Fibroblast of pulmonary artery (primary cell): ENCODE measurements around the gene FAM124A.

Experiments
- DNase-seq: peaks from one replicate; pipeline ENCODE4 v3.0.0-alpha.2; 2010; ENCODE audit warnings: low read depth
- H3K4me3 ChIP-seq: replicated peaks from 2 replicates; pipeline ENCODE4 v1.5.1; 2011; ENCODE audit warnings: low read depth, mild to moderate bottlenecking, control low read depth, low read length, moderate library complexity
- CTCF ChIP-seq: IDR thresholded peaks from 2 replicates; pipeline ENCODE4 v1.5.1; 2011; ENCODE audit warnings: mild to moderate bottlenecking, control low read depth, low read length, inconsistent platforms; ENCODE audit errors: missing control alignments

The FAM124A gene

DNA sequence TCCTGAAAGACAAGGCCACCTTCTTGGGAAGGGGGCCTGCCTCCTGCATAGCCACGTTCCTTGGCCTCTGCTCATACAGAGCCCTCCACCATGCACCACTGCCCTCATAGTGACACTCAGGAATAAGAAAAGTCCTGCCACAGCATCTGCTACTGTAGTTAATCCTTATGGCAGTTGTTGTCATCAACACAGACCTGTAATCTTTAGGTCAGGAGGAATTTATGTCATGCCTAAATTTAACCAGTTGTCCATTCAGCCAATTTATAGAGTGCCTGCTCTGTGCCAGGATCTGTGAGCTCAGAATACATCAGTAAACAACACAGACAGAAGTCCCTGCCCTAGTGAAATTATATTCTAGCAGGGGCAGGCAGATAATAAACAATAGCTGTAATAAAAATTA is 44.4 kb downstream of the FAM124A start:
- no peak overlapping the region for H3K4me3 ChIP-seq
- DNase-seq, result no peak
- TF ChIP-seq CTCF, result no peak

DNA sequence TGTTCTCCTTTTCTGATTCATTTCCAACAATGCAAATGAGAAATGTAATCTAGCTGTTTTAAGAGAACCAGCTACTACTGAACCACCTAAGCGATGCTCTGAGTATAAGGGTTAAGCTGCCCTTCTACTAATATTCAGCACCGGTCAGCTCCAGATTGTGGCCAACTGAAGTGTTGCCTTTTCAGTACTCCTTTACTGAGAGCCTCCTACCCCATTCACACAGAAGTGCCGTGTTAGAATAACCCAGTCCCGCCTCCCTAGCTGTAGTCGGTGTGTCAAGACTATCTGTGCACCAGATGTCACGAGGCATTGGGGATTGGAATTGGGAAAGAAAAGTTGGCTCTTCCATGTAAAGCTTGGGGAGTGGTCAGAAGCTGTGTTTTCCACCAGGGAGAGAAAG is 45.4 kb downstream of the FAM124A start:
- TF ChIP-seq CTCF, result no peak
- no peak overlapping the region for H3K4me3 ChIP-seq
- DNase-seq, result peak; percentile 10

GRCh38 chr13:51269039-51269438 is 46.8 kb downstream of the FAM124A start:
- TF ChIP-seq CTCF, result no peak
- H3K4me3 ChIP-seq, result no peak overlapping the region

DNA sequence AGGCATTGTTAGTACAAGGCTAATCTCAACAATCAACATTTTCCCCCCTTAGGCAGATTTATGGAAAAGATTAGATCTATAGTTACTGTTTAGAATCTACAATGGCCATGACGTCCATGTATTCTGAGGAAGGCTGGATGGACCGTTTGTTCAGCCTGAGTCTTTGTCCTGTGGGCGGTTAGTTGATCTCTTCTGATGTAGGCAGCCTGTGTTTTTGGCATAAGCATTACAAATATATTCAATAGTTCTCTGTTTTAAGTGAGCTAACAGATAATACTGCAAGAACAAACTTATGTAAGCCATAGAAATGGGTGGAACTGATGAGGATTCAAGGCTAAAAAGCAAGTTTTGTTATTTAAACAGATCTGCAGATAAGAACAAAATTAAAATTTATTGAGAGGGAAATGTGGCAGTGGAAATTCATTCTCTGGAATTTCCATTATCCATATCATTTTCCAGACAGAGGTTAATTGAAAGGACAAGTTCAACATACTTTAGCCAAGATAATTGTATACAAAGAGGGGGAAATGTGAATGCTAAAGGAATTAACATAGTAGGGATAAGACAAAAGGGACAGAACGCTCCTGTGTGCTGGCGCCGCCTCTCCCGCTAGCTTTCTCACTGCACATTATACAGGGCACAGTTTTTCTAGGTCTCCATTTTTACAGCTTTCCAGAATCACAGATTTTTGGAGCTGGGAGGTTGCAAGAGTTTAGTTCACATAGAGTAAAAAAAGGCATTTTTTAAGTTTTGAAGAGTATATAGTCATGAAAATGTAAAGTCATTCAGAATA is 48.6 kb downstream of the FAM124A start:
- H3K4me3 ChIP-seq, result no peak overlapping the region
- DNase-seq, result no peak
- no peak for TF ChIP-seq CTCF

More at GRCh38 chr13:51269039-51269438, 46.8 kb downstream of the FAM124A start:
- peak; percentile 37 for DNase-seq

DNA sequence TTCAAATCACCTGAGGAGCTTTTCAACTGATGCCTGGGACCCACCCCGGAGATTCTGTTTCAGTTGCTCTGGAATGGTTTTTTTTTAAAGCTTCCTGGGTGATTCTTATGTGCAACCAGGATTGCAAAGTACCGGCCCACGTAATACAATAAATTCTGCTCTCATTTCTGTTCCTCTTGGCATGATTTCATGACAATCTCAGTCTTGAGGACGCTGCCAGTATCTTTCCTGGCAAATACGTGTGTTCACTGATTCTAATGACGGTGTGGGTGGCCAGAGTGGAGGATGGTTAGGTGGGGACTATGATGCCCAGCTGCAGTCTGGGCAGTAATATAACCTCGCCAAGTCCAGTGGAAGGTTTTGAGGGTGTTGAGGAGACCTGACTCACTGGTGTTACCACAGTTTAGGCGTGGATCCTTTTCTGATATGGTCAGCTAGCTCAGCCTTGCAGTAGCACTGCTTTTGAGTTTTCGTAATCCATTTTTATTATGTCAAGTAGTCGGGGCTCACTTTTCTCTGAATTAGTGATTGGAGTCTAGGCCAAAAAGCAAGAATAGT is 49.4 kb downstream of the FAM124A start:
- no peak for TF ChIP-seq CTCF
- no peak for DNase-seq

DNA sequence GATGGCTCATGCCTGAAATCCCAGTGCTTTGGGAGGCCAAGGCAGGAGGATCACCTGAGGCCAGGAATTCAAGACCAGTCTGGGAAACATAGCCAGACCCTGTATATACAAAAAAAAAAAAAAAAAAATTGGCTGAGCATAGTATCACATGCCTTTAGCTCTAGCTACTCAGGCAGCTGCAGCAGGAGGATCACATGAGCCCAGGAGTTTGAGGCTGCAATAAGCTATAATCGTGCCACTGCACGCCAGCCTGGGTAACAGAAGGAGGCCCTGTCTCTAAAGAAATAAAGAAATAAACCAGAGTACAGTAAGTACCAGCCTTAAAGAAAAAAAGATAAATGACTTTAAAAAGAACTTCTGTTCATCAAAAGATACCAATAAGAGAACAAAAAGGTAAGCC is 52.9 kb downstream of the FAM124A start:
- no peak for DNase-seq
- TF ChIP-seq CTCF, result no peak
- H3K4me3 ChIP-seq, result no peak overlapping the region

More for the DNA sequence above, 49.4 kb downstream of the FAM124A start:
- H3K4me3 ChIP-seq, result no peak overlapping the region
